NCI-H510A (cell line): Measurements from ENCODE around the gene AHSA1.
"Not testable (repeated sequence)": the region's sequence is repeated elsewhere in the genome, so short reads cannot be mapped to it uniquely, and the experiment has no call there.

Experiments
- DNase-seq: peaks from one replicate; lab custom pipeline; 2025; lab: John Stamatoyannopoulos, UW

Gene AHSA1

GRCh38 chr14:77457522-77458248, at the start of gene AHSA1, which contains the start of gene VIPAS39:
Gene AHSA1, plus strand, starts transcription at chr14:77458093. Its CDS starts 97 bp downstream, at chr14:77458190.
Gene VIPAS39, minus strand, starts transcription at chr14:77457601. Its CDS starts 3,499 bp downstream, at chr14:77454102.
- DNase-seq, result peak; percentile 95

- DNase-seq, result no peak
These were observed 48.8 kb upstream of the AHSA1 start for GRCh38 chr14:77409131-77409533.

- DNase-seq, result not testable (repeated sequence)
These were observed 42.4 kb upstream of the AHSA1 start for GRCh38 chr14:77415403-77416030.

GRCh38 chr14:77416098-77416497, 41.8 kb upstream of the AHSA1 start:
- not testable (repeated sequence) for DNase-seq

GRCh38 chr14:77416836-77417235, 41.1 kb upstream of the AHSA1 start:
- DNase-seq, result no peak

GRCh38 chr14:77421201-77421600, 36.7 kb upstream of the AHSA1 start:
- no peak for DNase-seq

GRCh38 chr14:77423423-77423822, 34.5 kb upstream of the AHSA1 start, which contains the start of gene NOXRED1:
Gene NOXRED1, minus strand, starts transcription at chr14:77423523. Its CDS starts 634 bp downstream, at chr14:77422889.
- no peak for DNase-seq

- no peak for DNase-seq
These were observed 33.0 kb upstream of the AHSA1 start for GRCh38 chr14:77424862-77425261.

GRCh38 chr14:77426396-77426795, 31.5 kb upstream of the AHSA1 start:
- no peak for DNase-seq

- no peak for DNase-seq
These were observed 21.9 kb upstream of the AHSA1 start for GRCh38 chr14:77436042-77436441.

GRCh38 chr14:77438596-77438995, 19.3 kb upstream of the AHSA1 start:
- DNase-seq, result no peak

- no peak for DNase-seq
These were observed 18.0 kb upstream of the AHSA1 start for GRCh38 chr14:77439861-77440260.

GRCh38 chr14:77442196-77442595, 15.7 kb upstream of the AHSA1 start:
- DNase-seq, result no peak

GRCh38 chr14:77455966-77456640, 1.8 kb upstream of the AHSA1 start:
- no peak for DNase-seq

GRCh38 chr14:77457115-77457521, 775 bp upstream of the AHSA1 start:
- DNase-seq, result no peak

- no peak for DNase-seq
These were observed 507 bp downstream of the AHSA1 start for GRCh38 chr14:77458249-77458950.

- no peak for DNase-seq
These were observed 1.3 kb downstream of the AHSA1 start for GRCh38 chr14:77459072-77459723.

- DNase-seq, result no peak
These were observed 9.9 kb downstream of the AHSA1 start for GRCh38 chr14:77467801-77468200.

- no peak for DNase-seq
These were observed 11.2 kb downstream of the AHSA1 start for GRCh38 chr14:77469067-77469505.

- DNase-seq, result no peak
These were observed 11.6 kb downstream of the AHSA1 start for GRCh38 chr14:77469539-77469938.

GRCh38 chr14:77470224-77470870, 12.5 kb downstream of the AHSA1 start:
- DNase-seq, result no peak
